ENCODE data around the gene TRIM15.
"Not testable (repeated sequence)": the region's sequence is repeated elsewhere in the genome, so short reads cannot be mapped to it uniquely, and the experiment has no call there.

Gene TRIM15

GRCh38 chr6:30198166-30199084 is 35.1 kb downstream of the TRIM15 start:
- DNase-seq (ENCODE audit: low read depth), result no peak

- DNase-seq (ENCODE audit: low read depth), result no peak
These were observed 37.4 kb downstream of the TRIM15 start for GRCh38 chr6:30200551-30201281.

GRCh38 chr6:30202366-30202765 is 39.0 kb downstream of the TRIM15 start:
- no peak for DNase-seq (ENCODE audit: low read depth)

- no peak for DNase-seq (ENCODE audit: low read depth)
These were observed 40.8 kb downstream of the TRIM15 start for GRCh38 chr6:30204116-30204515.

- DNase-seq (ENCODE audit: low read depth), result no peak
These were observed 42.8 kb downstream of the TRIM15 start for GRCh38 chr6:30206152-30206551.

GRCh38 chr6:30206799-30207618 is 43.7 kb downstream of the TRIM15 start:
- no peak for DNase-seq (ENCODE audit: low read depth)

GRCh38 chr6:30207619-30208295 is 44.4 kb downstream of the TRIM15 start:
- no peak for DNase-seq (ENCODE audit: low read depth)

GRCh38 chr6:30211306-30211705 is 48.0 kb downstream of the TRIM15 start:
- DNase-seq (ENCODE audit: low read depth), result no peak

GRCh38 chr6:30211899-30212298 is 48.6 kb downstream of the TRIM15 start:
- DNase-seq (ENCODE audit: low read depth), result no peak

- peak; percentile 97 for DNase-seq (ENCODE audit: low read depth)
These were observed 49.7 kb downstream of the TRIM15 start, which contains the start of gene TRIM26 for GRCh38 chr6:30212865-30213666. TRIM26 (minus strand) TSS chr6:30213406; CDS start chr6:30199103, 14,303 bp downstream.

- DNase-seq (ENCODE audit: low read depth), result no peak
These were observed 50.3 kb downstream of the TRIM15 start for GRCh38 chr6:30213667-30213956.

- DNase-seq (ENCODE audit: low read depth), result peak; percentile 56
These were observed 50.8 kb downstream of the TRIM15 start for GRCh38 chr6:30213957-30214656.

GRCh38 chr6:30214657-30214982 is 51.3 kb downstream of the TRIM15 start:
- DNase-seq (ENCODE audit: low read depth), result no peak

- DNase-seq (ENCODE audit: low read depth), result no peak
These were observed 52.8 kb downstream of the TRIM15 start for GRCh38 chr6:30216096-30216495.

- peak; percentile 34 for DNase-seq (ENCODE audit: low read depth)
These were observed 55.9 kb downstream of the TRIM15 start for GRCh38 chr6:30219244-30219643.

- not testable (repeated sequence) for DNase-seq (ENCODE audit: low read depth)
These were observed 58.0 kb downstream of the TRIM15 start for GRCh38 chr6:30221395-30221794.

- DNase-seq (ENCODE audit: low read depth), result not testable (repeated sequence)
These were observed 58.6 kb downstream of the TRIM15 start for GRCh38 chr6:30221956-30222355.
